Renal cortical epithelial cell (primary cell): ENCODE measurements around the gene SP100. TPM values are rescaled to one million over a fixed set of nuclear protein-coding genes. Genes with fewer than 3 reads are reported as not detected.
A peak's percentile ranks its signal among the peaks of the same experiment; 100 is the strongest.
"Not testable (repeated sequence)": the region's sequence is repeated elsewhere in the genome, so short reads cannot be mapped to it uniquely, and the experiment has no call there.

Source experiments
- DNase-seq: peaks from one replicate; pipeline ENCODE4 v3.0.0-alpha.2; 2011; ENCODE audit warnings: low read depth
- total RNA-seq: library from RNA; depleted of rRNA; stranded (reverse); fragments of >200 nt; gene quantifications from 2 replicates; pipeline ENCODE4 v1.2.3, GENCODE V29; 2014

Gene SP100
- total RNA-seq = 54.0 and 88.6 TPM in 2 replicates

DNA sequence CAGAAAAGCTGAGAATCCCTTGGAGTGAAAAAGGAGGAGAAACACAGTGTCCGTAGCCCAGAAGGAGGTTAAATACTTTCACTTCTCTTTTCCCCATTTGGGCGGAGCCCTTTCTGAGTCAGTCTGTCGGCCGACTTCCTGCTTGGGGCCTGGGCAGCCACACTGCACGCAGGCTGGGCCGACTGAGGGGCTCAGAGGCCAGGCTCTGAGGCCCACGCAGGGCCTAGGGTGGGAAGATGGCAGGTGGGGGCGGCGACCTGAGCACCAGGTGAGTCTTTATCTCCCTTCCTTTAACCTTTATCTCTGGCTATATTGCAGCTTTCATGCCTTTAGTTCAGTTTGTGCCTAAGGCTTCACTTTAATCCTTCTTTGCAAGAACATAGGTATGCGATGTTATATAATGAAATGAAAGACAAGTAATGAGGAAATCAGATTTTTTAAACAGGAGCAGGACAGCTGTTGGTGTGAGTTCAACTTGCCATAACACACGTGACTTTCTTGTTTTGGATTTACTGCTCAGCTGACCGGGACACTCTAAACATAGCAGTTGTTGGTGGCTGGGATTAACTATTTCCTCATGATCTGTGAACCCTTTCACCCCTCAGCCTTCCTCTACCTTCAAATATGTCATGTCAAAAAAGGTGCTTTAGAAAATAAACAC, at the start of gene SP100:
SP100 (plus strand) TSS at position 141 of the 661 bp plus-strand sequence; CDS start at position 237, 96 bp downstream.
- peak; percentile 76 for DNase-seq

DNA sequence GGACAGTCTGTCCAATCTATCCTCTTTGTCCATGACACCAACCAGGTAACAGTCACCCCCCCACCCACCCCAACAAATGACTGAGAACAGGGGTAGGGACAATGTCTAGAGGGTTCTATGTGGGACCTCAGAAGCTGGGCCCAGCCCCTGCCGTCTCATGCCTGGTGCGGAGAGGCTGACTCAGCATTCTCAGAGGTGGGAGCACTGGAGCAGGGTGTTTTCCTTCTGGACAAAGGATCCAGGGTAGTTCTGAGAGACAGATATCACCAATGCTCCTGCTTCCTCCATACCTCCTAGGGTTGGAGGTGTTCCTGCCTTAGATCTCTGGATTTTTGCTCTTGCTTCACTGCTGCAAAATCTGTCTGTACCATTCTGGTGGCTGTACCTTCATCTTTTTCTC, 33.9 kb upstream of the SP100 start:
- no peak for DNase-seq

DNA sequence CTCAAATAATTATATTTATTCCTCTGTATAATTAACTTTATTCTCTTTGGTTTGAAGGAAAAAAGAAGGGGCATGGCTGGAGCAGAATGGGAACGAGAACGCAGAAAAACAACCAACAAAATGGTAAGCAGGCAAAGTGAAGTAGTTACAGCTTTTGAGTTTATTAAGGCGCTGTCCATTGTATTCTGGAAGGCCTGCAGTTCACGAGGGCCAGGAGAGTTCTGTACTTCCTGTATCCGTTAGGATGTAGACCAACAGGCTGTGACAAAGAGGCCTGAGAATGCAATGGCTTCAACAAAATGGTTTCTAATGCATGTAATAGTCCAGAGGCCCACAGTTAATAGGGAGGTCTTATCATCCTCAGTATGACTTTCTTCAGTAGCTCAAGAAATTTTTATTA, 32.5 kb upstream of the SP100 start:
- DNase-seq = no peak

DNA sequence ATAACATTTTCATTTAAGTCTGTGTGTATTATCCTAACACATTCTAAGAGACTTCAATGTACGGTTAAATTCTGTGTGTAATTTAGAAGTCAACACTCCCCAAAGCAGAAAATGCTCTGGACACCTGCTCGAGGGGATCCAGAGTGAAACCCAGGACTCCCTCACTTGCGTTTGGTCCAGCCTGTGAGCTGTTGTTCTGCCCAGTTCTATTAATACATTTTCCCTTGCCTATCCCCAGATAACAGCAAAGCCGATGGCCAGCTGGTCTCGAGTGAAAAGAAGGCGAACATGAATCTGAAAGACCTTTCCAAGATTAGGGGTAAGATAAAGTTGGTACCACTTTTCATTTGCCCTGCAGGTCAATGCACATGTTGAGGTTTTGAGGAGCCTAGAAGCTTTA, 31.0 kb upstream of the SP100 start:
- no peak for DNase-seq

DNA sequence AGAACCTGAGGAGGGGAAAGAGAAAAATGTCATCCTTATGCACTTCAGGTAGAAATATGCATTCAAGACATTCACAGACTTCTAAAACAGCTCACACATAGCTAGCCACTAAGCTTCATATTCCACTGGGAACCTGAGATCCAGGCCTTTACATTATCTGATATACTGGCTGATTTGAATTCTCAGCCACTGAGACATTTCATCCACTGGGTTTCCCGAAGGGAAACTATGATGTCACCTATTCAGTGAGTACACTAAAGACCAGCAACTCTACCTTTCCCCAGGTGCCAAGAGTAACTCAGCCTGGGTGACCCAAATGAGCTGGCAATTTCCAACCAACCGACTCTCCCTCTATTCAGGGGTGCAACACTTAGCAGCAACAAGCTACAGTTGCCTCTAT, 21.7 kb upstream of the SP100 start:
- DNase-seq = no peak

DNA sequence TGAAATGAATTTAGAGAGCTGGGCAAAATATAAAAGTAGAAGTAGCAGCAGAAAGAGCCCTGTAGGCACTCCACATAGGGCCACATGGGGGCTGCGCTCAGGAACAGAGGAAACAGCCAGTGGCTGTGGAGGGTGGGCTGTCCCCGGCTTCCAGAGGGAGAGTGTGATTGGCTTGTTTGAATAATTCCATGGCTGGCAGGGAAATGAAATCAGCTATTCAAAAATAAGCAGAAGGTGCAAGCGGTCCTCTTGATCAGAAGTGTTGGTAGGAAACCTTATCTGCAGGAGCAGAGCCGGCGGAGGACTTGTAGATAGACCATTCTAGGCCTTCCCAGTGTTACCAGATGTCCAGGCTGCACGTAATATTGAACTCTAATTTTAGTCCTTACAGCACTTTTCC, 17.3 kb upstream of the SP100 start:
- not testable (repeated sequence) for DNase-seq

DNA sequence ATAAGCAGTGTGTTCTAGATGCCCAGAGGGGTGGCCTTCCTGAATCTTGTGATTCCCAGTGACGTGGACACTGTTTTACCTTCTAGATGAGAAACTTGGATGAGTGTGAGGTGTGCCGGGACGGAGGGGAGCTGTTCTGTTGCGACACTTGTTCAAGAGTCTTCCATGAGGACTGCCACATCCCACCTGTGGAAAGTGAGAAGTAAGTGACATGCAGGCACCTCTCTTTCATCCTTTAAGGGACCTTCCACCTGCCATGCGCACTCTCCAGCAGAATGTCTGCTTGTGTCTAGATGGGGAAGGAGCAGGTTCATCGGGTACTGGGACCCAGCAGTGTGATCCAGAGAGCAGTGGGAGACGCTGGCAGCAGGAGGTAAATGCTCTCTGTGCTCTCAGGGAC, 16.0 kb upstream of the SP100 start:
- no peak for DNase-seq

DNA sequence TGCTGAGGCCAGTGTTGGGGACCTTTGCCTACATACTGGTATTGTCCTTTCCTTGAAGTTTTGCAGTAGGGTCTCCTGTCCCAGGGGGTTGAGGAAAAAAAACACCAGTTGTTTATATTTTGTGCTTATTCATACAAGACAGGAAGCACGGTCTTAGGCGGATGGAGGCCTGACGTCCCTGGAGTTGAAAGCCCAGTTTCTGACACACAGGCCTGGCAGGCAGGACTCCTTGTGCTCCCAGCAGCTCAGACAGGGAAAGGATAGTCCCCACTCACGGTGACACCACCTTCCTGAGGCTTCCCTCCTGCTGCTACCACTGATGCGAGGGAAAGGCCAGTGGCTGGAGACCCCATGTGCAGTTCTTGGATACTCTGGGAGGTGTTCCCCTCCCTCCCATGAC, 15.5 kb upstream of the SP100 start:
- no peak for DNase-seq

DNA sequence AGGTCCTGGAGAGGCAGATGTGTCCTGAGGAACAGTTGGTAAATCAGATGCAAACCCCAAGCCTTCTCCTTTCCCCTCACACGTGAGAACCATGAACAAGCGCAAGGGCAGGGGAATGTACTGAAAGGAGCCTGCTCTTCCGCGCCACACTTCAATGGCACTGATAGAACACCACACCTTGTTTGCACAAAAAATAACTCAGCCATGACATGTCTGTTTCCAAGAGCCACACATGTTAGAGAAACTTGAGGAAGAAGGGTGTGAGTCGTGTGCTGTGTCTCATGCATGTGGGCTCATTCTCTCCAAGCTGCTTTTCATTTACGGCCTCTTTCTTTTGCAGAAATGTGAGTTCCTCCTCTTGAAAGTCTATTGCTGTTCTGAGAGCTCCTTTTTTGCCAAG, 15.0 kb upstream of the SP100 start:
- not testable (repeated sequence) for DNase-seq

DNA sequence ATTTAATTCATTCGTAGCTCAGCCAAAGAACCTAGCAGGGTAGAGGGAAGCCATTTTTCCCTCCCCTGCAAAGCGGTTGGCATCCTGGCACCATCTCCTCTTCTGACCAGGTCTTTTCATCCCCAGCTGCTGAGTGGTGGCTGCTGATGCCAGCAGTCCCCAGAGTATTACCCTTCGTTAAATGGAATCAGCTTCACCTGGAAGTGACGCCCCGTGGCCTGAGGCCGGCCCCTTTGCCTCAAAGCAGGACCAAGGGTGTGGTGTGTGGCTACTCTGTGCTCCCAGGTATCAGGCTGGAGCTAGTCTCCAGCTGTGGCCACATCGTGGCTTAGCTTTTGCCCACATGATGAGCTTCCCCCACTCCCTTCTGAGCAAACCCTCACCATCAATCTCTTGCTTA, 12.3 kb upstream of the SP100 start:
- no peak for DNase-seq

DNA sequence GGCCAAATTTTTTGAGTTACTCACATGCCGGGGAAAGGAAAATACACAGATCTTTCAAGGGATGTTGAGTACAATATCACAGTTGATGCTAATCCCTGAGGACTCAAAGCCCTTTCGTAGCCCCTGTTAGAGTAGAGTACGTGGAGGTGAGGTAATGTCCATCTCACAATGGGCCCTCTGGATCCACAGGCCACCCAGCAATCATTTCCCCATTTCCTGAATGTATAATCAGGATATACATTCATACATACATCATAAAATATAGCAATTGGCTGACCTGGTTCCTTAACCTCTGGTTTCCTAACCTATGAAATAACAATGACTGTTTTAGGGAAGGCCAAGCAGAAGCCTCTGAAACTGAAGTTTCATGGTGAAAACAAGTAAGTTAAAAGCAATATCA, 10.2 kb upstream of the SP100 start:
- DNase-seq = no peak

DNA sequence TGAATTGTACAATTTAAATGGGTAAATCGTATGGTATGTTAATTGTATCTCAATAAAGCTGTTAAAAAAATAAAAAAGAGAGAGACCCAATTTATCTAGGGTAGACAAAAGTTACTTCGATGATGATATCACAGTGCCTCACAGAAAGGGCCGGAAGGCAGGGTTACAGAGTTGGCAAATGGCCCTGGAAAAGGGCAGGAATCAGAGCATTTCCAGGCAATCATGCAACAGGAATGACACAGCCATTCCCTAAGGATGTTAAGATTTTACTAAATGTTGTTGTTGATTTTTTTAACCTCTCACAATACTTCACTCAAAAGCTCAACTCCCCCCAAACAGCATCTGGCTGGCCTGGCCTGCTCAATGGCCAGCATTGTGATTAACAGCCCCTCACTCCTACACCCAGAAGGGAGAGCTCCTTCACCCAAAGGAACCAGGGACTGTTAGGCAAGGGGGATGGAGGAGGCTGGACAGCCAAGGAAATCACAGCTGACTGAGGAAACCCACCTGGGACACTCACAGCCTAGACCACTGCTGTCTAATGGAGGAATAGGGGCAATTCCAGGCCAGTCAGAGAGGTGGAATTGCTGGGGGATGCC, 7.7 kb upstream of the SP100 start:
- DNase-seq = peak; percentile 55

DNA sequence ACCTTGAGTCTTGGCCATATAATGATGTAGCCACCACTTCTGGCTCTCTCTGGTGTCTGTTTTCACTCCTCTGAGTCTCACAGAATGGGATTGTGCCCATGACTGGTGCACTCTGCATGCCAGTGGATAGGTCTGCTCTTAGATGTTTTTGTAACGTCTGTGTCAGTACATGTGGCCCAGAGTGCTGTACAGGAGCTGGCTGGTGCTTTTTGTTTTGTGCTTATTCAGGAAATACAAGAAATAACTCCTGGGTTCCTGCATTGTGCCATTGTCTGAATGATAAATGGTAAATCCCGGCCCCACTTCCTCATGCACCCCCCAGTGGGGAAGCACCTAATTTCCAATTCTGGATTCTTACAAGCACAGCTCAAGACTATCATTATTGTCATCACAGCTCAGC, 6.7 kb upstream of the SP100 start:
- not testable (repeated sequence) for DNase-seq

DNA sequence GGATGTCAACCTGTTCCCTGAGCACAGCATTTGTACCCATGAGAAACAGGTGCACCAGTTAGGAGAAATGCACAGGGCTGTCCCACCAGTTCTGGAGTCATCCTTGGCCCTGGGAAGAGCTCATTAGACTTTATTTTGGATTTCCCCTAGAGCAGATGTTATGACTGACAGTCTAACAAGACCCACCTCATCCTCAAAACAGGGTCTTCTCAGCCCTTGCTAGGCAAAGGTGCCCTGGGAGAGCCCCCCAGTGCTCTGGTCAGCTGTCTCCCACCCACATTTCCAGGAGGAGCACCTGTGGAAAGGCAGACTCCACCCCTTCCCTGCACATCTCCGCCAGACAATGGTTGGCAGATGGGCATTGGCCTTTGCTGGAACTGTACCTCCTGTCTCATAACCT, 5.7 kb upstream of the SP100 start:
- DNase-seq = no peak

DNA sequence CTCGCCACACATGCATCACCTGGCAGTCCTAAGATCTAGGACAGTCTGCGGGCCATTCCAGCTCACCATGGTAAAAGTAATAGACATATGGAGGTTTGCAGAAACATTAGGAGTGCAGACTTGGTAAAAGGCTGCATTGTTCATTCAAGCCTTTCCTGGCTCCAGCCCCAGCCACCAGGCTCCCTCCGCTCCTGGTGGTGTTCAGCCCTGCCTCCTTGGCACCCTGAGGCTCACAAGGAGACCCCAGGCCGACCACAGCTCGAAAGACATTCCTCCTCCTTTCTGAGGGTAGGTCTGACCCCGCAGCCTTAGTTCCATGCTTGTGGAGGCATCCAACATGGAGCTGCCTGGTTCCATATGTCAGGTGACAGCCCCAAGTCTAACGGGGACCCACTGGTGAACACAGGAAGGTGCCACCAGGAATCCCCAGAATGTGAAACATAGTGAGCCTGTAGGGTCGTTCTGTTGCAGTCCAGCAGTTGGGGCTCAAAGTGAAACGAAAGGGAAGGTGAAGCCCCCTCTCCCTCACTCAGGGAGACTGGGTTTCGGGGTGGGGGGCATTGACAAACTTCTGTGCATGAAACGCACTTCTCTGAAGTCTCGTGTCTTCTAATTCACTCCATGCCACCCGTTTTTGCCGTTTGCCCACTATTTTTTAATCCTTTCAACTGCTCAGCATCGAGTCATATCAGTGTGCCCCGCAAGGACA, 5.0 kb upstream of the SP100 start:
- no peak for DNase-seq

DNA sequence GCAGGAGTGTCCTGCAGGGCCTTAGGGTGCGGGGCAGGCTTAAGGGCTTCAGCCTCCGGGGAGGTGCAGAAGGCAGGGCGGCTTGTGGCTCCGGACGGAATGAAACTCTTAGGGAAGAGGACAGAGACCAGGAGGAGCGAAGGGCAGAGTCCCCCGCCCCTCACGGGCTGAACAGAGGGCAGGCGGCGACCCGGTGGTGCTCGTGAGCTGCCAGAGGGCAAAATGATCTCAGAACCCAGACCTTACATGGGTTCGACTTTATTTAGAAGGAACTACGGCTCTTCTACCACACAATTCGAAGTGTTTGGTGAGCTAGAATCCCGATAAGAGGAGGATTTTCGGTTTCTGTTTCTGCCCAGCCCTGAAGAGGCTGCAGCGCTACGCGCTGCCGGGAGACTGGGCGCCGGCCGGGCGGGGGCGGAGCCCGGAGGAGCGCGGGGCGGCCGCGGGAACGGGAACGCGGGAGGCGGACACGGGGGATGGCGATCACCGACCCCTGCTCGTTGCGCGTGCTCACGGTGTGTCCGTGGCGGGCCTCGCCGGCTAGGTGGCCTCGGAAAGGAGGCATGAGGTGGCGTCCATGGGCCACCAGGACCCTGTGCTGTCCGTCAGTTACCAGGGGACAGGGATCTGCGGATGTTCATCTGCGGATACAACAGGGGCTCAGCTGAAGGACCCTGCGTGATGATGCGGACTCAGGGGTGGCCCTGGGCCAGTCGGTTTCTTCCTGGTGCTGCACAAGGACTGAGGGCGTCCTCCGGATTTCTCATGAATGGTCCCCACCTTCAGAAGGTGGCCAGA, 4.2 kb upstream of the SP100 start:
- peak; percentile 49 for DNase-seq

DNA sequence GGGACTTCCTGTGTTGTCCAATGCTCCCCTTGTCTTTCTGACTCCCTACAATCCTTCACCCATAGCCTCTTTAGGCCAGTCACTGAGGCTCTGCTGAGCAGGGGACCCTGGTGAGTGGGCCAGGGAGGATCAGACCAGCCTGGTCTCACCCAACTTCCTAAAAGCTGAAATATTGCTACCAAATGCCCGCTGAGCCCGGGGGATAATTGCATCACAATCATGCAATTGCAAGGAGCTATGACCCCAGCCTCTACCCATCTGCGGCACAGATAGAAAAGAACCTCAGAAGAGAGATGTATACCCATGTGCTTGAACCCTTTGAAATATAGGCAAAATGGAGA, 3.7 kb upstream of the SP100 start:
- DNase-seq = no peak

DNA sequence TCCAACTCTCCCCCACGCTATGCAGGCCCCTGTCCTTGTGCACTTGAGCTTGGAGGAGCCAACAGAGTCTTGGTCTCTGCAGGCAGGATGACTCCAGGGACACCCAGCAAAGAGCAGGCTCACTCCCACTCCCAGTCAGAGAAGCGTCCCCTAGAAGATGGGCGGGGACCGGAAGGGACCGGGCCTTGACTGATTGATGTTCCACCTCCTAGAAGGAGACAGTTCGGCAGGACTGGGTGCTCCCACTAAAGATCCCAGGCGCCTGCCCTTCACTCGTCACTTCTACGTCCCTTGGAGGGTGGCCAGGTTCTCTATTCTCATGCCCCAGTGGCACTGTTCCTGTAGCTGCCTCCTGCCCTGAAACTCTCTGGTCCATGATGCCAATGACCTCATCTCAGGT, 3.2 kb upstream of the SP100 start:
- no peak for DNase-seq

DNA sequence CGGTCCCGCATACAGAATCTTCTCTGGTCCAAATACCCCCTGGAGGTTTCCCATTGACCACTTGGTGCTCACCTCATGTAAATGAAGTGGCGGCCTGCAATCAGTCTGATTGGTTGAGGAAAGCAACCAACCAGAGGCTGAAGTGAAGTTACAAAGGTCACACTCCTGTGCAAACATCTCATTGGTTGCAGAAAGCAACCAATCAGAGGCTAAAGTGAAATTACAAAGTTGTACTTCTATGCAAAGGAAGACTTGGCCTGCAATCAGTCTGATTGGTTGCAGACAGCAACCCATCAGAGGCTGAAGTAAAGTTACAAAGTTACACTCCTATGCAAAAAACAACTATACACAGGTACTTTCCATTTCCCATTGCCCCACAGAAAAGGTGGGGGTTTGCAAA, 2.5 kb upstream of the SP100 start:
- no peak for DNase-seq

DNA sequence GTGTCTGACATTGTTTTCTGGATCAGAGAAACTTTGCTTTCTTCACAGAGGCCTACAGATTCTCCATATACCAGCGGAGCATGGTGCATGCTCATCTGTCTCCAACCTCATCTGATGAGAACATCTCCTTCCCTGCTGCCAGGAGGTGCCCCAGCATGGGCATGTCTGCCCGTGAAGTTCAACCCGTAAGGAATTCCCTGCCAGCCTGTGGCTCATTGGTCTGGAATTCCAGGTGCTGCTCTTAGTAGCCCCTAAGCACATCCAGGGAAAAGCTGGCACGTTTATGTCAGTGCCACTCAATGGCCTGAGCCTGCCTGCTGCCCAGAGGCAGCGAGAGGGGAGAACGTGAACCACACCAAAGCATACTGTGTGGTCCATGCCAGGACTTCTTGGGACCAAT, 1.7 kb upstream of the SP100 start:
- no peak for DNase-seq

DNA sequence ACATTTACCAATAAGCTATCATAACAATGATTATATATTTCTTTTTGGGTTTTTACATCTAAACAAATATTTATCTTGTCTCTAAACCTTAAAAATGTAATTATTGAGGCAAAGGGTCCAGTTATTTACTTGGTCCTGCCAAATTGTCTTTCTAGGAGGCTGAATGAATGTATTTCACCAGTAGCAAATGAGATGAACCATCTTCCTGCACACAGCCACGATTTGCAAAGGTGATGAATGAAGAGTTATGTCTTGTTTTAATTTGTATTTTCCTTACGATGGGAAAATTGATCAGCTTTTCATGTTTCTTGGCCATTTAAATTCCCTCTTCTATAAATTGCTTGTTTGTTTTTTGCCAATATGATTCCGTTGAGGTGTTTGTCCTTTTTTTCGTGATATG, 1.4 kb downstream of the SP100 start:
- no peak for DNase-seq

DNA sequence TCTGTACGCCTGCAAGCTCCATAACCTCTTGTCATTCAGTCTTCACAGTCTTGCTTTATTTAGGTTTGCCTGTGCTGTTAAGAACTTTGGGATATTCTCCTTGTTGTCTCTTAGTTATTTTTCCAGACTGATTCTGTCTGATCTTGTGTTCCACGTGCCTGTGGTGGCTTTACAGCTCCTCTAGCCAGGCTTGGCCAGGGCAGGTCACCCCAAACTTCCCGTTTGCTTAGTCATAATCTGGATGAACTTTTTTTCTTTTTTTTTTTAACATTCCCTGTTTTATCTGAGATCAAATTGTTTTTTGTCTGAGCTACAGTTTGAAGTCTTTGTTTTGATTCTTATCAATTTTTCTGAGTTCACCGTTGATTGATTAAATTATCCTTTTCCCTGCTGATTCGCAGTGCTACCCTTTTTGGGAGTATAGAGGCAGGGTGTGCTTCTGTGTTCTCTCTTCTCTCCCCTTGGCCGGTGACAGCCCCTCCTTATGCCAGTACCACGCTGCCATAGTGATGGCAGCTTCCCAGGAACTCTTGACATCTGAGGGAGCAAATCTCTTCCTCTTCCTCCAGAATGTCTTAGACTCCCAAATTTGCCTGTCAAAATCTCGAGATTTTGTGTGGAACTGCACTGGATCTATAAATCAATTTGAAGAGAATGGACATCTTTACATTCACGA, 2.5 kb downstream of the SP100 start:
- peak; percentile 47 for DNase-seq
